A673 (cell line): ENCODE data around the gene IQGAP1.

Source experiments
- EZH2 ChIP-seq: fragments of 200-600 bp; sonication (generic); IDR thresholded peaks from 2 replicates; pipeline ENCODE4 v1.6.1; 2017; ENCODE audit warnings: borderline replicate concordance, low read depth, mild to moderate bottlenecking, mixed read lengths, antibody characterized with exemption, low read length; ENCODE audit not compliant: poor library complexity, severe bottlenecking
- TF ChIP-seq, protein P1 (sequence below): fragments of 300-800, 200-600 bp; sonication (generic); conservative IDR thresholded peaks from 2 replicates; pipeline ENCODE4 v1.5.1; 2017; ENCODE audit warnings: low read depth, mild to moderate bottlenecking, antibody characterized with exemption, low read length, moderate library complexity, mixed read lengths

DNA sequence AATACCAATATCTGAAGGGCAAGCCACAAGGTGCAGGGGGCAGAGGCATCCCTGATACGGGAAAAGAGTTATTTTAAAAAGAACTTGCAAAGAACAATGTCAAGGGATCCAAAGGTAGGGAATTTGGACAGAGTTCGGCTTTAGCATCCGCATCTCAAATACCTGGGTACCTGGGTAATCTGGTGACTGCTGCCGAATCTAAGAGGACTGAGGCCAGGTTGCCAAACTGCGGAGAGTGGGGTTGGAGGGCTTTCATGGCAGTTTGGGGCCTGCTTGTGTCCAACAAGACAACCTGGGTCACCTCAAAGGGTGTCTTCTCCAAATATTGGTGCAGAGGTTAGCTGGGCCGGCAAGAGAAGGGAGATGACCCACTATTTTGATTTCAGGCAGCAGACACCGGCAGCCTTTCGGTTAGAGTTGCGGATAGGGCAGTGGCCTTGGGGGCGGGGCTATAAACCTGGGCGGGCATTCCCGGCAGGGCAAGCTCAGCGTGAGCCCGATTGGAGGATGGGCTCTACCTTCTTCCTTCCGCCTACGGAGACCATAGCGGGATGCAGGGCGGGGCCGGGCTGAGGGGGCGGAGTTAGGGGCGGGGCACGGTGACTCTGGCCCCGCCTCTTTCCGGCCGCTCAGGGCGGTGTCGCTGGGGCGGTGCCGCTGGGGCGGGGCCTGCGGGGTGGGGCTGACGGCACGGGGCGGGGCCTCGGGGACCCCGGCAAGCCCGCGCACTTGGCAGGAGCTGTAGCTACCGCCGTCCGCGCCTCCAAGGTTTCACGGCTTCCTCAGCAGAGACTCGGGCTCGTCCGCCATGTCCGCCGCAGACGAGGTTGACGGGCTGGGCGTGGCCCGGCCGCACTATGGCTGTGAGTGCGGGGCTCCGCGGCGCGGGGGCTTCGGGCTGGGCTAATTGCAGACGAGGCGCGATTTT, at the start of gene IQGAP1:
- TF ChIP-seq, protein P1, sequence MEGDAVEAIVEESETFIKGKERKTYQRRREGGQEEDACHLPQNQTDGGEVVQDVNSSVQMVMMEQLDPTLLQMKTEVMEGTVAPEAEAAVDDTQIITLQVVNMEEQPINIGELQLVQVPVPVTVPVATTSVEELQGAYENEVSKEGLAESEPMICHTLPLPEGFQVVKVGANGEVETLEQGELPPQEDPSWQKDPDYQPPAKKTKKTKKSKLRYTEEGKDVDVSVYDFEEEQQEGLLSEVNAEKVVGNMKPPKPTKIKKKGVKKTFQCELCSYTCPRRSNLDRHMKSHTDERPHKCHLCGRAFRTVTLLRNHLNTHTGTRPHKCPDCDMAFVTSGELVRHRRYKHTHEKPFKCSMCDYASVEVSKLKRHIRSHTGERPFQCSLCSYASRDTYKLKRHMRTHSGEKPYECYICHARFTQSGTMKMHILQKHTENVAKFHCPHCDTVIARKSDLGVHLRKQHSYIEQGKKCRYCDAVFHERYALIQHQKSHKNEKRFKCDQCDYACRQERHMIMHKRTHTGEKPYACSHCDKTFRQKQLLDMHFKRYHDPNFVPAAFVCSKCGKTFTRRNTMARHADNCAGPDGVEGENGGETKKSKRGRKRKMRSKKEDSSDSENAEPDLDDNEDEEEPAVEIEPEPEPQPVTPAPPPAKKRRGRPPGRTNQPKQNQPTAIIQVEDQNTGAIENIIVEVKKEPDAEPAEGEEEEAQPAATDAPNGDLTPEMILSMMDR = no peak
- TF ChIP-seq EZH2 = no peak
